GM19025 (cell line): ENCODE results near the gene CHAF1A.

ENCODE experiments used
- ATAC-seq: cut with Tn5 transposase; IDR thresholded peaks from one replicate; pipeline ENCODE4 v1.9.1; 2021; ENCODE audit warnings: mild to moderate bottlenecking, low read depth, moderate library complexity; ENCODE audit not compliant: unreplicated experiment

Gene CHAF1A

DNA sequence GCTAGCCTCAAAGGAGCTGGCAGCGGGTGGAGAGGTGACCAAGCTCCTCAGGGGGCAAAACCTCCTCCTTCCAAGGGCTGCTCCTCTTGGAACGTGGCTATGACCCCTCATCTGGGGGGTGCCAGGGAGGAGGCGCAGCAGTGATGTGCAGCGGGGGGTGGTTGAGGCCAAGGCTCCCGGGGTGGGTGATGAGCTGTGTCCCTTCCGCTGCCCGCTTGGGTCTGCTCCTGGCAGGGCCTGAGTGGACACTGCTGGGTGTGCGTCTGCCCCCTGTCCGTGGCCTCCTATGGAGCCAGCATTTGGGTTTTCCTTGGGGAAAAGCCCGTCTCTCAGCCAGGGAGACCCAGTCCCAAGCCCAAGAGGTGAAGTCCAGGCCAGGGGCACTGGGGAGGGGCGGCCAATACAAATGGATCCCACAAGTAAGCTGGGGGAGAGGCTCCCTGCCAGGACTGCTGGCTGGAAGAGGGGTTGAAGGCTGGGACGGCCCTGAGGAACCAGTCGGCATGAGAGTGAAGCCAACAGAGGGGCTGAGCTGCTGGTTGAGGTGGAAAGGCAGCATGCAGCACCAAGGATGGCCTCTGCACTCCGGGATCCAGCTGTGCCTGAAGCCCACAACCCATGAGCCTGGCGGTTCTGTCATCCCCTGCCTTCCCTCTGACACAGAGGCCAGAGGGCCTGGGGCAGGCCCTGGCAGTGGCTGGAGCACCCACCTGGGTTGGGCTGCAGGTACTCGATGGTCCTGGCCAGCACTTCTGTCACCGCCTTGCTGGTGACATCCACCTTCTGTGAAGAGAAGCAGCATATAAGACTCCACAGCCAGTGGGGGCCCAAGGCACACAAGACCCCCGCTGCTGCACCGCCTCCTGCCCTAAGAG lies 36.4 kb upstream of the CHAF1A start:
- no peak for ATAC-seq

DNA sequence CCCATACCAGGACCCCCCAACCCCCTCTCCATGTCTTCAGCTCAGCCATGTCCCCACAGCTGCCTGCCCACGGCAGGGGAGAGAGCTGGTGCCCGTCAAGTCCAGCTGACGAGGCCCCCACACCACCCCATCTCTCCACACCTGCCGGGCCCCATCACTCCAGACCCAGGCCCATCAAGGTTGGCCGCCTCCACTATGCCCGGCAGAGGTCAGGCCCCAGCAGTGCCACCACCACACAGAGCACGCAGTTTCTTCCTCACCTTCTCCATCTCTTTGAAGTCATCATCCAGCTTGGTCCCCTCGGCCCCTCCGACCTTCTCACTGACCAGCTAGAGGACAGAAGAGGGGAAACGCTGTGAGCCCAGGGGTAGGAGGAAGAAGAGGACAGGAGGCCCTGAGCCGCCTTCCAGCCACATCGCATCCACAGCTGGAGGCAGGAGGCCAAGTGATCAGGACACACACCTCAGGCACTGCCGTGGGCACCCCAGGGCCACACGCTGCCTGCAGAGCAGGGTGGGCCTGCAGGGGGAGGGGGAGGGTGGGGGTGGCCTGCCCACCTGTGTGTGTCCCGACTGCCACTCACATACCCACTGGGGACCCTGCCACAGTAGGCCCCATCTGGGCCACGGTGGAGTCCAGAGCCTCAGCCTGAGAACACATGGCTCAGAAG lies 35.6 kb upstream of the CHAF1A start:
- ATAC-seq, result no peak

DNA sequence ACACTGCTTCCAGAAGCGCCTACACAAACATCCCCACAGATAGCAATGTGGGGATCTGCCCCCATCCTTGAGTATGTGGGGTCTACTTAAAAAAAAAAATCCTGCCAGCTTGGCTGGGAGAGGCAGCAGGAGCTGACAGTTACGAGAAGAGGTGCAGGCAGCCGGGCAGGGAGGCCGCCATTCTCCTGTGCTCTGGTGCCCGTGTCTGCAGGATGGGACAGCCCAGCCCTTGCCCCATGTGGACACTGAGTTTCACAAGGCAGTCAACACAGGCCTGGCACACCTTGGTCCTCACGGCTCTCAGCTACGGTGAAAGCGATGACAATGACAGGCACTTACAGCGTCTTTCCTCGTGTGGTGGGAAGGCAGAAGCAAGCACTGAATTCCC lies 35.1 kb upstream of the CHAF1A start:
- no peak for ATAC-seq

GRCh38 chr19:4367781-4368127 lies 34.7 kb upstream of the CHAF1A start:
- ATAC-seq, result no peak

DNA sequence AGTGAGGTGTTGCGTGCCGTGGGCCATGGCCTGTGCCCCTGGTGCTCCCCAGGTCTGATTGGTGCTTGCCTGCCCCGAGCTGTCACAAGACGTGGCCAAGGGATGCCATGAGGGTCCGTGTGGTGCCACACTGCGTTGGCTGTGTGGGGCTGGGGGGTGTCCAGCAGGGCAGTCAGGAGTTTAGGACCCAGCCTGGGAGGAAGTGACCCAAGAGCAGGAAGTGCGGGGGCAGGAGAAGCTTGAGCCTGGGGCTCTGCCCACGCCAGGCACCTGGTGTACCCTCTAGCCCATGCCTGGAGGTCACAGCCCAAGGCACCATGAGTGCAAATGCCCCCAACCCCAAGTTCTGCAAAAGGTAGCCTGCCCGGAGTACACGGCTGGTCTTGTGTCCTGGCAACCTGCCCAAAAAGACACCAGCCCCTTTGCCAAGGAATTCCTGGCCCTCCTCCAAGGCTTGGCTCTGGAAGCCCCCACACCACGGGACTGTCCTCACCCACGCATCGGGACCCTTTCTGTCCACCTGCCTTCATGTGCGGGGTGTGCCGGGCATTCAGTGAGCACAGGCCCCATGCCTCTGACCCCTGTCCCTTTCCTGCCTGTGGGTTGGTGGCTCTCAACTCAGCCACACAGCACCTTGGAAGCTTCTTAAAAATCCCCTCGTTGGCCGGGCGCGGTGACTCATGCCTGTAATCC lies 34.2 kb upstream of the CHAF1A start:
- ATAC-seq, result no peak

- no peak for ATAC-seq
Measured at GRCh38 chr19:4369109-4369887, 33.1 kb upstream of the CHAF1A start.

DNA sequence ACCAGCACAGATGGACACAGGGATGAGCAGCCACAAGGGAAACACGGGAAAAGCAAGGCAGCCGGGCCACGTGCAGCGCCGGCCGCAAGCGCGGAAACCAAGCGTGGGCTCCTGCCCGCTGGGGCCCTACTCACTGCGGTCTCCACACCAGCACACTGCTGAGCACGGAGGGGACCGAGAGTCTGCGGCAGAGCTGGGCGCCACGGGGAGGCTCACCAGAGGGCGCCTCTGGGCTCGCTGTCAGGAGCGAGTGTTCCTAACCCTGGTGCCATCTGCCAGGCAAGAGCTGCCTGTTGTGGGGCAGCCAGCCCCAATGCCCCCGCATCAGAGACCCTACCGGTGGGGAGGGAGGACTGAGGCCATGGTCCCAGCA lies 32.6 kb upstream of the CHAF1A start:
- peak; percentile 44 for ATAC-seq

DNA sequence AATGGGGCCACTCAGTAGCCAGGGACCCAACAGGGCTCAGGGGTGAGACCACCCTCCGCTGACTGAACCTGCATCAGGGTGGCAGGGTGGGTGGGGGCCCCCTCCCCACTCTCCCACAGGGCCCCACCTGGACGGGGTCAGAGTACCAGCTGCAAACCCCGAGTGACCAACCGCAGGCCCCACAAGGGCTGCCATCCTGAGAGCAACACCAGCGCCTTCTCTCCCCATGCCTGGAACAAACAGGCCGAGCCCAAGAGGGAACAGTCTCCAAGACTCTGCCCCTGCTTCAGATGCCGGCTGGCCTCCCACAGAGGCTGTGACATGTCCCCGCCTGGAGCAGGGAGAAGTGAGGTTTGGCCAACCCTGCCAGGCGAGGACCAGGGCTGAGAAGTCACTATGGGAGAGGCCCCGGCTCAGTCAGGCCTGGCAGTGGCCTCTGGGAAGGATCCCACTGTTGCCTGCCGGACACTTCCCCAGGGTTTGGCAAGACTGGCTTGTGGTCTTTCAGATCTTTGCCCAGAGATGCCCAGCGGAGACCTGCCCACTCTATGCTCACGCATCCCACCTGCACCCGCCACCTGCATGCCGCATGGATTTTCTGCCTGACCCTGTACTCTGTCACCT lies 31.9 kb upstream of the CHAF1A start:
- no peak for ATAC-seq

GRCh38 chr19:4371247-4372164 lies 30.9 kb upstream of the CHAF1A start:
- no peak for ATAC-seq

DNA sequence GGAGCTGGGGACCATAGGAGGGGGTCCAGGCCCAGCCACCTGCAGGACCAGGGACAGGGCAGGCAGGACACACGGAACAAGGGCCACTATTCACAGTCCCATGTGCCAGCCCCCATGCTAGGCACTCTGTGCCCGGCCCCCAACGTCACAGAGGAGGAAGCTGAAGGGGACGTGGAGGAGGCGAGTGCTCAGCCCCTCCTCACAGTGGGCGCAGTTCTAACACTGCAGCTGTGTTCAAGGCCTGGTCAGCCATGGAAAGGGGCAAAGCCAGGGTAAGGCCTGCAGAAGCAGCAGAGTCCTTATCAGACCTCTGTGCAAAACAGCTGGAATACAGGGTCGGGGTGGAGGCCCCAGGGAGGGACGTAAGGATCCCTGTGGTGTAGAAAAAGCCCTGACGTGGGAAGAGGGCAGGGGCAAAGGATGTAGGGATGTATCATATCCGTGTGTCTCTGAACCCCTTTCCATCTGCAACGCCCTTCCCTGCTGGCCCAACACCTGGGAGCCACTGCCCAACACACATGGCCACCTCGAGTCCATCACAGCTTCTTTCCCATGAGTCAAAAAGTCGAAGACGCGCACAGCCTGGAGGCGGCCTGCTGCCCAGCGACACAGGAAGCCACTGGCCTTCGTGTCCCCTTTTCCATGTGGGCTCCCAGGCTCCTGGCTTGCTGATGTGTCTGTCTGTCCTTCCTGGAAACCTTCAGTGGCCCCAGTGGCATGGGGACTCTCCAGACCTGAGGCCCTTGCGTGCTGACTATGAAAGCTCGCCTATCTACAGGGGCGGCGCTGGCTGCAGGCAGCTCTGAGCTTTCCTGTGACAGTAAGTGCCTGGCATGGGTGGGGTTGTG lies 30.1 kb upstream of the CHAF1A start:
- no peak for ATAC-seq

DNA sequence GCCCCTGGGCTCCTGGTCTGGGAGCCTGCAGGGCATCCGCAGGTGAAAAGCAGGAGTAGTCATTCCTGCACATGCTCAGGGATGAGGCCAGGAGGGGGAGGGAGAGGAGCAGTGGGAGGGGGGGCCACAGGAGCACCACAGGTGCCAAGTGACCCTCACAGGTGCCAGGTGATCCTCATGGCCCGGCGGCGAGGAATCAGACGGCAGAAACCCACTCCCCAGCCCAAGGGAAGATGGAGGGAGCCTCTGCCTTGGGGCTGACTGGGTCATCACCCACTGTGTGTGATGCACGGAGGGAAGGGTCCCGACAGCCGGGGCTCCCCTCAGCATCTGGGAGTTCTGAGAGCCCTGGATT lies 29.4 kb upstream of the CHAF1A start:
- ATAC-seq, result no peak

- no peak for ATAC-seq
Measured at GRCh38 chr19:4373601-4374497, 28.6 kb upstream of the CHAF1A start.

GRCh38 chr19:4374498-4375163 lies 27.8 kb upstream of the CHAF1A start:
- no peak for ATAC-seq

DNA sequence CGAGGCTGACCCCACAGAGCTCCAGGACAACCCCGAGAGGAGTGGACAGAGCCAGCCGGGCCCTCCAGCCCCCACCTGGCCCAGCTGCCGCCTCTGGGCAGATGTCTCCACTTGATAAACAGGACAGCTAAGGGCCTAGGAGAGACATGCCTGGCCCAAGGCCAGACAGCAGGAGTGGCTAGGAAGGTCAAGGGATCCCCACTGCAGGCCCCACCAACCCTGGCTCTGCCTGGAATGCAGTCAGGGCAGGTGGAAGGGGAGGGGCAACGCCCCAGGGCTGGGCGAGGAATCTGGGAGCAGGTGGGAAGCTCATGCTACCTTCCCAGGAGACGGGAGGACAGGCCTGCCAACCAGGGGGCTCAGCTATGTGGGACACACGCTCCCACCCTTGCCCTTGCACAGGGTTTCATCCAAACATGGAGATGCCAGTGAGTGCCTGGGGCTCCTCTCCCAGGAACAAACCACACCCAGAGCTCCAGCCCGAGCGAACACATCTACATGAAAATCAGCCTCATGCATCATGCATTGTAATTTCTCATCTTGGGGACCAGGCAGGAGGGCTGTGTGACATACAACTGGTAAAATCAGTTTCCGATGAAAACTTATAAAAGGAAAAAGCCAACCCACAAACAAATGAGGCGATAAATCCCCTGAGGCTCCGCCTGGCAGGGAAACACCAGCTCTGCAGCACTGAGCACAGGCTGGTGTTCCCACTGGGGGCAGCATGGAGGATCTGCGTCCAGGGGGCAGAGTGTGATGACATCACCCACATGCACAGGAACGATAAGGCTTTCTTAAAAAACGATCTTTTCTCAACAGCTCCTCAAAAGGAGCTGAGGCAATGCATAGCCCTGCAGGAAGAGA lies 27.0 kb upstream of the CHAF1A start:
- peak; percentile 54 for ATAC-seq

DNA sequence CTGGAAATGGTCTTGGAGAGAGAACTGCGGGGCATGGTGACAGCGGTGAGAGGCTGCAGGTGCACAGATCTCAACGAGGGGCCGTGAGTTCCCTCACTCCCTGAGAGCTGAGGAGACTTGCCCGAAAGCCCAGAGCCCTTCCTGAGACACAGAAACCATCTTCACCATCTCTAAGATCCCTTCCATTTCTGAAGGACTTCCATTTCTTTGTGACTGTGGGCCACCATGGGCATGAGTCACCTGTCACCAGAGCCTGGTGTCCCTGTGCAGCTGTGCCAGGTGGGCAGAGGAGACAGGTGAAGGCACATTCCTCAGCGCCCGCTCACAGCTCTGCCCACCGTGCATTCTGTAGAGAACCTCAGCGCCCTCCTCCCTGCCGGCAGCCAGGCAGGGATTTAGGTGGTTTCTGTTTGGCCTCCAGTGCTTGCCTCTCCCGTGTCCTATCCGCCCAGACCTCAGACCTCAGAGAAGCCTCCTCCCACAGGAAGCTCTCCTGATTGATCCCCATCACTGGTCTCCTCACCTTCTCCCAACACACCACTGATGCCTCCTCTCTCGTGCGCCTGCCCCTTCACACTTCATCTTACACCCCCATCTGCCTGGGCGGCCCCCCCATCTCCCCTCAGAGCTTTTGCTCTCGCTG lies 26.3 kb upstream of the CHAF1A start:
- ATAC-seq, result peak; percentile 14

DNA sequence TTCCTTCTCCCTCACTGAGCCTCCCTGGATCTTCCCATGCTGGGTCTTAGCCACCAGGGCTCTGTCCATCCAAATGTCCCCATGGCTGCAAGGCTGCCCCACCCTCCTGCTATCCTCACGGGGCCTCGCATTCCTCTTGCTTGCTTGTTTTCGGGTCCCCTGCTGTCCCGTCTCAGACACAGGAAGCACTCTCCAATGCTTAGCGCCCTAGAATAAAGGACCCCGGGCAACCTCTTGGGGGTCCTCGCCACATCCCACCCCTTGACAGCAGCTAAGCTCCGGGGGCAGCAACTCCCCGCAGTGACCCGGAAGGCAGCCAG lies 25.8 kb upstream of the CHAF1A start:
- no peak for ATAC-seq
